ENCODE measurements around the gene CXorf38.

DNA sequence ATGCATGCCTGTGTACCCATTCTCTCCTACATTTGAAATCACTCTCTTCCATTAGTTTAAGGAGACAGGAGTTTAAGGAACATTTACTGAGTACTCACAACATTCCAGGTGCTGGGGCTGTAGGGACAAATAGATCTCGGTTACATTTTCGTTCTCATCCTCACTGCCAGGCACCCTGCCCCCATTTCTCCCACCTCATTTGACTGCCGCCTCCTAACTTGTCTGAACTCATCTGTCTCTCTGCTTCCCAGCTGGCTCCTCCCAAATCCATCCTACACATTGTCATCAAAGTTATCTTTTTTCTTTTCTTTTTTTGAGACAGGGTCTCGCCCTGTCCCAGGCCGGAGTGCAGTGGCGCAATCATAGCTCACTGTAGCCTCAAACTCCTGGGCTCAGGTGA lies 43.9 kb downstream of the CXorf38 start:
- TF ChIP-seq TAF1 (IDR thresholded peaks at IDR 0.05; ENCODE audit: borderline replicate concordance, low read depth, low read length) (no peak), POLR2A (IDR thresholded peaks at IDR 0.05; ENCODE audit: low read depth, low read length) (no peak)
